GM12875 (cell line): ENCODE data around the gene BICDL2.
"Not testable (repeated sequence)": the region's sequence is repeated elsewhere in the genome, so short reads cannot be mapped to it uniquely, and the experiment has no call there.

ENCODE experiments used
- H3K4me3 ChIP-seq: one replicate; pipeline ENCODE4 v1.5.1; 2011; ENCODE audit warnings: low read depth, low read length, control low read depth
- CTCF ChIP-seq: IDR thresholded peaks from 2 replicates; pipeline ENCODE4 v1.5.1; 2011; ENCODE audit warnings: low read depth, mild to moderate bottlenecking, control low read depth, inconsistent platforms, low read length, moderate library complexity, borderline replicate concordance; ENCODE audit not compliant: insufficient read depth

The BICDL2 gene

DNA sequence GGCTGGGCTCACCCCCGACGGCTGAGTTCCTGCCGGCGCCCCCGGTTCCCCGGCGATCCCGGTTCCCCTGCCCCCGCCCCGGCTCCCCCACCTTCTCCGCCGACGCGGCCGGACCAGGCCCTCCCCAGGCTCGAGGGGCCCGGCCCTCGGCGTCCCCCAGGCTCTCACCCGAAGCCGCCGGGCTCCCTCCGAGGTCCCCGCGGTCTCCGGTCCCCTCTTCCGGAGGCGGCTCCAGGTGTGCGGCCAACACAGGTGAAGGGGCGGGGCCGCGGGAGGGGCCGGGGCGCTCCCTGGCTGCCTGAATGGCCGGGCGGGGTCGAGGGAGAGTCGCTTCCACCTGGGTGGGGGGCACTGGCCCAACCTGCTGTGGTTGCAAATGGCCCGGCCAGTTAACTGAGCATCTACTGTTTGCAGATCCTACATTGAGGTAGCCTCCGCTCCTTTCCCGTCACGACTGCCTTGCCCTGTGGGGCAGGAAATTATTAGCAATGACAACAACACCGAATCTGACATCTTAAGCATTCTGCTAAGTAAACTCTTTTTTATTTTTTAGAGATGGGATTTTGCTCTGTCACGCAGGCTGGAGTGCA is at the start of gene BICDL2:
BICDL2 (minus strand) TSS at position 219 of the 590 bp plus-strand sequence. CDS start 1,448 bp downstream, outside the sequence.
- no peak for TF ChIP-seq CTCF
- H3K4me3 ChIP-seq, result no peak within 1 kb of the TSS

- no peak overlapping the region for H3K4me3 ChIP-seq
- no peak for TF ChIP-seq CTCF
These were observed 49.3 kb upstream of the BICDL2 start for GRCh38 chr16:3085868-3086595.

GRCh38 chr16:3084969-3085670 is 48.4 kb upstream of the BICDL2 start:
- no peak for TF ChIP-seq CTCF

GRCh38 chr16:3084491-3084890 is 47.7 kb upstream of the BICDL2 start:
- TF ChIP-seq CTCF, result no peak
- no peak overlapping the region for H3K4me3 ChIP-seq

More at GRCh38 chr16:3084969-3085670, 48.4 kb upstream of the BICDL2 start:
- no peak overlapping the region for H3K4me3 ChIP-seq

- H3K4me3 ChIP-seq, result not testable (repeated sequence)
These were observed 46.7 kb upstream of the BICDL2 start for GRCh38 chr16:3083408-3083807.

DNA sequence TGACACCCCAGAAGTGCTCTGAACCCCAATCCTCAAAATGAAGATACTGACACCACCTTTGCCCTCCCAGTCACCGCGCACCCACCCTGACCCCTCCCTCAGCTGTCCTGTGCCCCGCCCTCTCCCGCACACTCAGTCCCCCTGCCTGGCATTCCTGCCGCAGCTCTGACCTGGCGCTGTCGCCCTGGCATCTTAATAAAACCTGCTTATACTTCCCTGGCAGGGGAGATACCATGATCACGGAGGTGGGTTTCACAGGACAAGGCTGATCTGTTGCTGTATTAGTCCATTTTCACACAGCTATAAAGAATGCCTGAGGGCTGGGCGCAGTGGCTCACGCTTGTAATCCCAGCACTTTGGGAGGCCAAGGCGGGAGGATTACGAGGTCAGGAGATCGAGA is 45.2 kb upstream of the BICDL2 start:
- H3K4me3 ChIP-seq, result not testable (repeated sequence)

DNA sequence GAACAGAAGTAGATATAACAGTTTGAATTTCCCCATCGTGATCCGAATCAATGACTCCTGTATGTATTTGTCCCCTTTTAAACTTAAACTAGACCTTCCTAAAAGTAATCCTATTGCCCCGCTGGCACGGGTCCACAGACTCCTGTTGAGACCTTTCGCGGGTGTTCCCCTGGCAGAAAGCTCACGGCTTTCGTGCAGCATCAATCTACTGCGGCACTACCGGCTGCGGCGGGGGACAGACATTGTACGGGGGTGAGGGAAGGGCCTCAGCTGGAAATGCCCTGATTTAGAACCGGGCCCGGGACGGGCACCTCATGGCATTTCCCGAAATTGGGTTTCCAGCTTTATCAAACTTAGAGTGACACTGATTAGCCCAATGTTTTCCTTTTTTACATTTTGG is 43.3 kb upstream of the BICDL2 start:
- no peak for TF ChIP-seq CTCF
- no peak overlapping the region for H3K4me3 ChIP-seq

DNA sequence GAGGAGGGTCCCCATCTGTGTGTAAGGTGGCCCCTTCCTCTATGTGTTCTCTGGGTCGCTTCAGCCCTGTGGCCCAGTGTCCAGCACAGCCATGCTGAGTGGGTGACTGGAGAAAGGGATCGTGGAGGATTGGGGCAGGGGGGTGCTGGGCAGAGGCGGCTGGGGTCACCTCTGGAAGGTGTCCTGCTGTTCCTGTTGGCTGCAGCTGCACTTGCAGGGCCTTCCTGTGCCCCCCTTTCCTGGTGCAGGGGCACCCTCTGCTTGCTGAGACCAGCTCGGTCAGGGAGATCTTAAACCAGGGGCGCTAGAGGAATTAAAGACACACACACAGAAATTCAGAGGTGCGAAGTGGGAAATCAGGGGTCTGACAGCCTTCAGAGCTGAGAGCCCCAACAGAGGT is 39.8 kb upstream of the BICDL2 start:
- no peak overlapping the region for H3K4me3 ChIP-seq
- TF ChIP-seq CTCF, result no peak

GRCh38 chr16:3075946-3076345 is 39.2 kb upstream of the BICDL2 start:
- not testable (repeated sequence) for H3K4me3 ChIP-seq
